T-helper 1 cell treated with Interleukin-12 subunit alpha and Interleukin-12 subunit beta and Interleukin-4 antibody, amounts not matched to agents 30 ng/mL and 1 ng/mL, for 36 hours (primary cell): Measurements from ENCODE around the gene PPHLN1. TPM values are rescaled to one million over a fixed set of nuclear protein-coding genes. Genes with fewer than 3 reads are reported as not detected.

Experiments used
- intact Hi-C: fragments of 100-400 bp; cut with micrococcal nuclease; formaldehyde crosslinking; loops from one replicate; pipeline ENCODE4 v1.15.1; 2024
- total RNA-seq: library from RNA; stranded (reverse); gene quantifications from 2 replicates; pipeline ENCODE4 v1.2.3, GENCODE V29; 2022

Gene PPHLN1
- total RNA-seq, 1 donor from 2014 or later: 83.8 TPM

- intact Hi-C loops: no loop called here
Observed at GRCh38 chr12:42428850-42429249, 102.9 kb downstream of the PPHLN1 start.

- intact Hi-C loops: no loop called here
Observed at GRCh38 chr12:42432517-42433140, 106.7 kb downstream of the PPHLN1 start.

- intact Hi-C loops: no loop called here
Observed at GRCh38 chr12:42440608-42441007, 114.6 kb downstream of the PPHLN1 start.

GRCh38 chr12:42442311-42442759 is 116.4 kb downstream of the PPHLN1 start:
- intact Hi-C loops: no loop called here

GRCh38 chr12:42442888-42443287 is 116.9 kb downstream of the PPHLN1 start:
- intact Hi-C loops: no loop called here

GRCh38 chr12:42444192-42444943 is 118.4 kb downstream of the PPHLN1 start:
- intact Hi-C loops: no loop called here

- intact Hi-C loops: no loop called here
Observed at GRCh38 chr12:42445891-42446290, 119.9 kb downstream of the PPHLN1 start.

GRCh38 chr12:42446761-42447160 is 120.8 kb downstream of the PPHLN1 start:
- intact Hi-C loops: no loop called here

GRCh38 chr12:42447371-42447786 is 121.4 kb downstream of the PPHLN1 start:
- intact Hi-C loops: no loop called here

GRCh38 chr12:42448841-42449240 is 122.9 kb downstream of the PPHLN1 start:
- intact Hi-C loops: no loop called here

- intact Hi-C loops: no loop called here
Observed at GRCh38 chr12:42450248-42450647, 124.3 kb downstream of the PPHLN1 start.

GRCh38 chr12:42458575-42458974 is 132.6 kb downstream of the PPHLN1 start:
- intact Hi-C loops: no loop called here

- intact Hi-C loops: no loop called here
Observed at GRCh38 chr12:42459336-42459847, 133.4 kb downstream of the PPHLN1 start.

GRCh38 chr12:42462486-42462885 is 136.5 kb downstream of the PPHLN1 start:
- intact Hi-C loops: no loop called here

GRCh38 chr12:42463671-42464070 is 137.7 kb downstream of the PPHLN1 start:
- intact Hi-C loops: no loop called here

- intact Hi-C loops: no loop called here
Observed at GRCh38 chr12:42468341-42468821, 142.4 kb downstream of the PPHLN1 start.

- intact Hi-C loops: no loop called here
Observed at GRCh38 chr12:42468921-42469320, 143.0 kb downstream of the PPHLN1 start.

- intact Hi-C loops: no loop called here
Observed at GRCh38 chr12:42469355-42470175, 143.6 kb downstream of the PPHLN1 start.

GRCh38 chr12:42472376-42472775 is 146.4 kb downstream of the PPHLN1 start:
- intact Hi-C loops: no loop called here

GRCh38 chr12:42473130-42473529 is 147.2 kb downstream of the PPHLN1 start:
- intact Hi-C loops: no loop called here

GRCh38 chr12:42473561-42473960 is 147.6 kb downstream of the PPHLN1 start:
- intact Hi-C loops: no loop called here

GRCh38 chr12:42474391-42474790 is 148.4 kb downstream of the PPHLN1 start:
- intact Hi-C loops: no loop called here
